HG02588 (cell line): ENCODE results near the gene ADGRE2.
"Not testable (repeated sequence)": the region's sequence is repeated elsewhere in the genome, so short reads cannot be mapped to it uniquely, and the experiment has no call there.

ENCODE experiments used
- ATAC-seq: cut with Tn5 transposase; IDR thresholded peaks from one replicate; pipeline ENCODE4 v1.9.1; 2021; ENCODE audit warnings: mild to moderate bottlenecking, moderate library complexity; ENCODE audit not compliant: unreplicated experiment

The ADGRE2 gene

DNA sequence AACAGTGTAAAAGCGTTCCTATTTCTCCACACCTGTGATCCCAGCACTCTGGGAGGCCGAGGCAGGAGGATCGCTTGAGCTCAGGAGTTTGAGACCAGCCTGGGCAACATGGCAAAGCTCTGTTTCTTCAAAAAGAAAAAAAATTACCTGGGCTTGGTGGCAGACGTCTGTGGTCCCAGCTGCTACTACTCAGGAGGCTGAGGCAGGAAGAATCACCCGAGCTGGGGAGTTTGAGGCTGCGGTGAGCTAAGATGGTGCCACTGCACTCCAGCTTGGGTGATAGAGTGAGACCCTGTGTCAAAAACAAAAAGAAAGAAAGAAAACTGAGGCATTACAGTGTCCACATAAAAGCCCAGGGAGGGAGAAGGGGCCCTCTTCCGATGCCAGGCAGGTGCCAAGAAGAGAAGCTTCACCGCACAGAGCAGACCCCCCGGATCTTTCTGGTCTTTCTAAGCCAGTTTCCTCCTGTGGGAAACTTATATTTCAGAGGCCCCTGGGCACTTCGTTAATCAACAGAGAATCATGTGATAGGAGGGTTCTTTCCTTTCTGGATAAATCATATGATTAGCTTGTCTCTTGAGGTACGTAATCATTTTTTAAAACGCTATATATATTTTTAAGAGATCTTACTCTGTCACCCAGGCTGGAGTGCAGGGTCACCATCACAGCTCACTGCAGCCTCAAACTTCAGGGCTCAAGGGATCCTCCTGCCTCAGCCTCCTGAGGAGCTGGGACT is at the start of gene ADGRE2:
TSS of gene ADGRE2 (minus strand) at position 451 of the 736 bp plus-strand sequence. CDS start 1,804 bp downstream, outside the sequence.
- ATAC-seq = not testable (repeated sequence)

DNA sequence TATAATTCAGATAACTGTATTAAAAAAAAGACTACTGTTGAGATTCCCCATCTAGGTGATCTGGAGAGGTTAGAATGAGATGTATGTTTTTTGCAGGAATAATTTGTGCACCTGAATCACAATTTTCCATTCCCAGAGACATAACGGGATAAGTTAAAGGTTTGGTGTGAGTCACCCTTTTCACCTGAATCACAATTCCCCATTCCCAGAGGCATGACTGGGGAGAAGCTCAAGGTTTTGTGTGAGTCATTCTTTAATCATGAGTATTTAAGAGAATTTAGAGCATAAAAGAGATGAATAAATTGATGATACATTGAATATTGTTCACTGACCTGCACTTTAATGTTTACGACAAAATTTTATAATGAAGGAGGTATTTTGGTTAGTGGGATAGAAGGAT is 47.6 kb upstream of the ADGRE2 start:
- ATAC-seq = no peak

DNA sequence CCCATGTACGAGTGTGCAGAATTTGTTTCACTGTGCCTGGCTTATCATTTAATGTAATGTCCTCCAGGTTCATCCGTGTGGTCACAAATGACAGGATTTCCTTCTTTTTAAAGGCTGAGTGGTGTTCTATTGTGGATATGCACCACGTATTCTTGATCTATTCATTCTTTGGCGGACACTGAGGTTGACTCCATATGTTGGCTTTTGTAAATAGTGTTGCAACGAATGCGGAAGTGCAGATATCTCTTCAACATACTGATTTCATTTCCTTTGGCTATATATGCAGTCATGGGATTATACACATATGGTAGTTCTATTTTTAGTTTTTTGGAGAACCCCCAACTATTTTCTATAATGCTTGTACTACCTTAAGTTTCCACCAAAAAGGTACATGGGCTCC is 43.6 kb upstream of the ADGRE2 start:
- ATAC-seq = no peak

DNA sequence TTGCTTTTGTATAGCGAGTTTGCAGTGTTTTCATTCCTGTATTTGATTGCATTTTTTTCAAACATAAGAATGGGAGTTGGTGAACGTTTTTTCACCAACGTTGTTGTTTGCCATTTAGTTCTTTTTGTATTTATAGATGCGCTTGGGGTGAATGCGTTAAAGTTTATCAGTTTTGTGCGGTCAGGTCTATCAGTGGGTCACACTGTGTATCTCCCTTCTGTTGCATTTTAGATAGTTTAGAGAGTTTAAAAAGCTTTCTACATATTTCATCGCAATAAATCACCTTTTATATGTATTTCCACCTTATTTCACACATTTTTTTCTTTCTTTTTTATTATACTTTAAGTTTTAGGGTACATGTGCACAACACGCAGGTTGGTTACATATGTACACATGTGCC is 40.2 kb upstream of the ADGRE2 start:
- no peak for ATAC-seq

- ATAC-seq = no peak
Measured at GRCh38 chr19:14817052-14817451, 38.7 kb upstream of the ADGRE2 start.

DNA sequence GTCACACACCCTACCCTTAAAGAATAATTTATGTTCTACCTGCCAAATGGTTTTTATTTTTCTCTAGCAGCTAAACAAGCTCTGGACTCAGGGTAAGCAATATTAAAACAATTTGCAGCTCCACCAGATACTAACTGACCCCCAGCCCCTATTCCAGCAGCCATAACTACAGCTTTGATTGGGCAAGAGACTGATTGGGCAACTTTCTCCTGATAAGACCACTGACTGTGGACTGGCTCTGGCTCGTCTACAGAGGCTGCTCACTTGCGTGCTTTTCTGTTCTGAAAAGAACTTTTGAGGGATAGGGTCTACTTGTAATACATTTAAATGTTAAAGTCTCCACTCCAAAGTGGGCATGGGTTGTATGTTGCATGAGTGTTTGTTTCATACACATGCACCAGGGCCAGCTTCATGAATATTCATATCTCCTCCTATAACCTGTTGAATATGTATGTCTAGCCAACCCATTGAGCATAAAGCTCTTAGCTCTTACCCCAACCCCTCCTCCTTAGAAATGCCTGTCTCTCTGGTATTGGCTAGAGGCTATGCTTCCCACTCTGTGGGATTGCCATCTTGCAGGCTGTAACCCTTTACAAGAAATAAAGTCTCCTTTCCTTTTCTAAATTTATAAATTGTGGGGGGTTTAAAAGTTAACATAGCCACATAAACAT is 36.8 kb upstream of the ADGRE2 start:
- no peak for ATAC-seq

DNA sequence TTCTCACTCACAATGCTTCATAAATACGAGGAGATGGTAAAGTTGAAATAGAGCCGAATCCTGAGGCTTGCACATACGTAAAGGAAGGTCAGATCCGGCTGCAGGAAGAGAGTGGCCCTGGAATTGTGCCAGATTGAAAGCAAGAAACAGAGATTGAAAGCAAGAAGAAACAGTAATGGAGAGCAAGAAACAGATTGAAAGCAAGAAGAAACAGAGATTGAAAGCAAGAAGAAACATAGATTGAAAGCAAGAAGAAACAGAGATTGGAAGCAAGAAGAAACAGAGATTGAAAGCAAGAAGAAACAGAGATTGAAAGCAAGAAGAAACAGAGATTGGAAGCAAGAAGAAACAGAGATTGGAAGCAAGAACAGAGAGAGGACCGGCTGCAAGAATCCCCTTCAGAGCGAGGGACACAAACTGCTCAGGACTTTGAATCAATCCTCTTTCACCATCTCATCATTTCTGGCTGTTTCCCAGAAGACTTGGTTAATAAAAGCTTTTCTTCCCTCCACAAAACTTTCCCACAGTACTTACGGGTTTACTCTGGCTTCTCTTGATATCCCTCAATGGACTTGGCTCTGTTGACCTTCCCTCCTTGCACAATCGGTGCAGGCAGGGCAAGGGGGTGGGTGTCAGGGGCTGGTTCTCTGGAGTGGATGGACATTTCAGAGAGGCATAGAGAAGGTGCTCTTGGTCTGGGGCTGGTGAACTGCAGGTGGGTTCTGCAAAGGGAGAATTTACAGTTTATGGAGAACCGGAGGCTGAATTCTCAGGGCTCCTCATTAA is 31.1 kb upstream of the ADGRE2 start:
- ATAC-seq = no peak

GRCh38 chr19:14804765-14805164 is 26.4 kb upstream of the ADGRE2 start:
- no peak for ATAC-seq

GRCh38 chr19:14798760-14799159 is 20.4 kb upstream of the ADGRE2 start:
- no peak for ATAC-seq

DNA sequence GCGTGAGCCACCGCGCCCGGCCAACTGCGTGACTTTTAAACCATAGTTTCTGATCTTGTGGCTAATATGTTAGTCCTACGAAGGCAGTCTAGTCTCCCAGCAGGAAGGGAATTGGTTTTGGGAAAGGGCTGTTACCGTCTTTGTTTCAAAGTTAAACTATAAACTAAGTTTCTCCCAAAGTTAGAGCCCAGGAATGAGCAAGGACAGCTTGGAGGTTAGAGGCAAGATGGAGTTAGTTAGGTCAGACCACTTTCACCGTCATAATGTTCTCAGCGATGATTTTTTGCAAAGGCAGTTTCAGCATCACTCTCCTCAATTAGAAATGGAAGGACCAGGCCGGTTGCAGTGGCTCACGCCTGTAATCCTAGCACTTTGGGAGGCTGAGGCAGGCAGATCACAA is 17.7 kb upstream of the ADGRE2 start:
- no peak for ATAC-seq

GRCh38 chr19:14795078-14795721 is 16.8 kb upstream of the ADGRE2 start:
- no peak for ATAC-seq

GRCh38 chr19:14792250-14792649 is 13.9 kb upstream of the ADGRE2 start:
- not testable (repeated sequence) for ATAC-seq

GRCh38 chr19:14786421-14786851 is 8.1 kb upstream of the ADGRE2 start:
- no peak for ATAC-seq

- not testable (repeated sequence) for ATAC-seq
Measured at GRCh38 chr19:14785102-14785793, 6.9 kb upstream of the ADGRE2 start.

DNA sequence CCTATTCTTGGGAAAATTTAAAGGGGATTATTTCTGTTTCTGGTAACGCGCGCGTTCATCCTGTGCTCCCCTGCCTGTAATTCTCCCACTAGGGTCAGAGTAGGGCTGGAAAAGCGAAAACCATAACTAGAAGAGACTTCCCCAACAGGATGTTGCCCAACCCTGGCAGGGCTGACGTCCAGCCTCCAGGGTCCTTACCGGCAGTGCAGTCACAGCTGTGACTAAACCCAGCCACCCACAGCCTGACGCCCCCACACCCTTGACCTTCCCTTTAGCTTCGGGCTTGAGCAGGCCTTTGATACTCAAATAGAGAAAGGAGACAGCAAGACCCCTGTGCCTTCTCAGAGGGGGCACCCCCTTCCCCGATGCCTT is 6.4 kb upstream of the ADGRE2 start:
- ATAC-seq = not testable (repeated sequence)

GRCh38 chr19:14783410-14783998 is 5.1 kb upstream of the ADGRE2 start:
- not testable (repeated sequence) for ATAC-seq

- no peak for ATAC-seq
Measured at GRCh38 chr19:14782626-14783409, 4.5 kb upstream of the ADGRE2 start.

DNA sequence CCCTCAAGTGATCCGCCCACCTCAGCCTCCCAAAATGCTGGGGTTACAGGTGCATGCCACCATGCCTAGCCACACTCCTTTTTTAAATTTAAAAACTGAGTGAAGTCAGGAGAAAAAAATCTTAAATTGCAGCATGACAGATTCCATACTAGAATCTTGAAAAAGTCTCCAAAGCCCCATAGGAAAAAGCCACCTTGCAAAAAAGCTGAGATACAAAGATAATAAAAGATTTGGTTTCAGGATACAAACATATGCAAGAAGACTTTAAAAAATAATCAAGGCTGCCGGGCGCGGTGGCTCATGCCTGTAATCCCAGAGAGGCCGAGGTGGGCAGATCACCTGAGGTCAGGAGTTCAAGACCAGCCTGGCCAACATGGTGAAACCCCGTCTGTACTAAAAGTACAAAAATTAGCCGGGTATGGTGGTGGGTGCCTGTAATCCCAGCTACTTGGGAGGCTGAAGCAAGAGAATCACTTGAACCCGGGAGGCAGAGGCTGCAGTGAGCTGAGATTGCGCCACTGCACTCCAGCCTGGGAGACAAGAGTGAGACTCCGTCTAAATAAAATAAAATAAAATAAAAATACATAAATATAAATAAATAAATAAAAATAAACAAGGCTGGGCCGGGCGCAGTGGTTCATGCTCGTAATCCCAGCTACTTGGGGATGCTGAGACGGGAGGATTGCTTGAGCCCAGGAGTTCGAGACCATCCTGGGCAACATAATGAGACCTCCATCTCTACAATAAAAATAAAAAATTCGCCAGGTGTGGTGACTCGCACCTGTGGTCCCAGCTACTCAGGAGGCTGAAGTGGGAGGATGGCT is 3.6 kb upstream of the ADGRE2 start:
- not testable (repeated sequence) for ATAC-seq
